Measurements from ENCODE around the gene PAFAH2.

GRCh38 chr1:26003262-26003661 lies 5.4 kb upstream of the PAFAH2 start:
- TF ChIP-seq POLR2A (IDR thresholded peaks at IDR 0.05) = no peak
- TF ChIP-seq CTCF (IDR thresholded peaks at IDR 0.05) = no peak

Data from heart left ventricle (tissue), 13 donors.